SK-N-SH treated with all-trans-retinoic acid at 6 μM for 48 hours (cell line): ENCODE data around the gene JMJD8.

Experiments
- ATAC-seq: fragments of 200-7000 bp; cut with Tn5 transposase; 3 replicates; pipeline ENCODE4 v1.9.1; 2020; ENCODE audit warnings: mild to moderate bottlenecking, moderate library complexity
- ARNTL ChIP-seq: fragments of 450-650 bp; formaldehyde crosslinking; IDR thresholded peaks from 2 replicates; pipeline ENCODE4 v1.5.0; 2020; ENCODE audit warnings: low read depth, mild to moderate bottlenecking, moderate library complexity, borderline replicate concordance
- BACH2 ChIP-seq: fragments of 250-450 bp; sonication (Bioruptor Pico); IDR thresholded peaks from 2 replicates; pipeline ENCODE4 v1.9.0; 2021; ENCODE audit warnings: mild to moderate bottlenecking, borderline replicate concordance
- CREB5 ChIP-seq: fragments of 250-450 bp; sonication (Bioruptor Pico); IDR thresholded peaks from 2 replicates; pipeline ENCODE4 v1.5.1; 2020; ENCODE audit warnings: low read depth, mild to moderate bottlenecking, moderate library complexity
- CSDC2 ChIP-seq: fragments of 250-450 bp; sonication (Bioruptor Pico); IDR thresholded peaks from 2 replicates; pipeline ENCODE4 v1.5.0; 2020; ENCODE audit warnings: mild to moderate bottlenecking, moderate library complexity
- ESRRG ChIP-seq: fragments of 250-450 bp; sonication (Bioruptor Pico); IDR thresholded peaks from 2 replicates; pipeline ENCODE4 v1.6.1; 2021; ENCODE audit warnings: mild to moderate bottlenecking
- GLIS3 ChIP-seq: fragments of 250-450 bp; sonication (Bioruptor Pico); IDR thresholded peaks from 2 replicates; pipeline ENCODE4 v1.5.0; 2020; ENCODE audit warnings: mild to moderate bottlenecking, moderate library complexity
- ISL1 ChIP-seq: fragments of 250-450 bp; sonication (Bioruptor Pico); IDR thresholded peaks from 2 replicates; pipeline ENCODE4 v2.1.2; 2022; ENCODE audit warnings: mild to moderate bottlenecking, moderate library complexity
- OSR1 ChIP-seq: fragments of 250-450 bp; sonication (Bioruptor Pico); IDR thresholded peaks from 2 replicates; pipeline ENCODE4 v1.8.0; 2022; ENCODE audit warnings: moderate library complexity, mild to moderate bottlenecking, inconsistent platforms
- PATZ1 ChIP-seq: fragments of 250-450 bp; sonication (Bioruptor Pico); IDR thresholded peaks from 2 replicates; pipeline ENCODE4 v1.8.0; 2020; ENCODE audit warnings: mild to moderate bottlenecking, moderate library complexity, borderline replicate concordance
- POU6F1 ChIP-seq: fragments of 250-450 bp; sonication (Bioruptor Pico); IDR thresholded peaks from 2 replicates; pipeline ENCODE4 v1.8.0; 2021; ENCODE audit warnings: low read depth, mild to moderate bottlenecking, moderate library complexity, borderline replicate concordance
- PPARA ChIP-seq: fragments of 250-450 bp; sonication (Bioruptor Pico); IDR thresholded peaks from 2 replicates; pipeline ENCODE4 v1.5.0; 2020; ENCODE audit warnings: mild to moderate bottlenecking, borderline replicate concordance
- RARB ChIP-seq: fragments of 250-450 bp; sonication (Bioruptor Pico); IDR thresholded peaks from 2 replicates; pipeline ENCODE4 v1.8.0; 2021; ENCODE audit warnings: mild to moderate bottlenecking, moderate library complexity
- SNAI2 ChIP-seq: fragments of 250-450 bp; sonication (Bioruptor Pico); IDR thresholded peaks from 2 replicates; pipeline ENCODE4 v1.5.0; 2020; ENCODE audit warnings: mild to moderate bottlenecking, moderate library complexity
- TCF4 ChIP-seq: fragments of 250-450 bp; sonication (Bioruptor Pico); IDR thresholded peaks from 2 replicates; pipeline ENCODE4 v1.8.0; 2021; ENCODE audit warnings: mild to moderate bottlenecking, moderate library complexity, borderline replicate concordance
- TOX ChIP-seq: fragments of 250-450 bp; sonication (Bioruptor Pico); IDR thresholded peaks from 2 replicates; pipeline ENCODE4 v1.8.0; 2021; ENCODE audit warnings: mild to moderate bottlenecking, moderate library complexity, borderline replicate concordance
- TSHZ2 ChIP-seq: fragments of 250-450 bp; sonication (Bioruptor Pico); IDR thresholded peaks from 2 replicates; pipeline ENCODE4 v1.5.0; 2020; ENCODE audit warnings: mild to moderate bottlenecking, moderate library complexity
- ZC3H10 ChIP-seq: fragments of 250-450 bp; sonication (Bioruptor Pico); IDR thresholded peaks from 2 replicates; pipeline ENCODE4 v1.5.1; 2021; ENCODE audit warnings: mild to moderate bottlenecking, moderate library complexity
- ZFP3 ChIP-seq: fragments of 250-450 bp; sonication (Bioruptor Pico); IDR thresholded peaks from 2 replicates; pipeline ENCODE4 v1.5.0; 2020; ENCODE audit warnings: mild to moderate bottlenecking, moderate library complexity
- ZFP30 ChIP-seq: fragments of 450-650 bp; formaldehyde crosslinking; IDR thresholded peaks from 2 replicates; pipeline ENCODE4 v1.5.0; 2022; ENCODE audit warnings: mild to moderate bottlenecking, moderate library complexity
- ZNF565 ChIP-seq: fragments of 450-650 bp; formaldehyde crosslinking; conservative IDR thresholded peaks from 2 replicates; pipeline ENCODE4 v1.5.0; 2020; ENCODE audit warnings: low read depth, mild to moderate bottlenecking, moderate library complexity
- ZNF70 ChIP-seq: fragments of 450-650 bp; formaldehyde crosslinking; IDR thresholded peaks from 2 replicates; pipeline ENCODE4 v1.5.0; 2020; ENCODE audit warnings: mild to moderate bottlenecking, moderate library complexity
- ZNF8 ChIP-seq: fragments of 450-650 bp; formaldehyde crosslinking; IDR thresholded peaks from 2 replicates; pipeline ENCODE4 v1.5.0; 2020; ENCODE audit warnings: mild to moderate bottlenecking, moderate library complexity

Gene JMJD8

GRCh38 chr16:649631-650030 lies 34.5 kb downstream of the JMJD8 start:
- no peak for TF ChIP-seq BACH2 (CRISPR knock-in tag)
- TF ChIP-seq TCF4 (CRISPR knock-in tag): no peak
- no peak for TF ChIP-seq ZFP3
- no peak for TF ChIP-seq ISL1 (CRISPR knock-in tag)
- TF ChIP-seq ZNF565 (CRISPR knock-in tag): no peak
- TF ChIP-seq PATZ1 (CRISPR knock-in tag): no peak
- TF ChIP-seq ESRRG (CRISPR knock-in tag): no peak
- TF ChIP-seq ZNF8 (CRISPR knock-in tag): no peak
- no peak for TF ChIP-seq SNAI2
- TF ChIP-seq ZC3H10: no peak
- no peak for TF ChIP-seq POU6F1 (CRISPR knock-in tag)
- no peak for TF ChIP-seq PPARA (CRISPR knock-in tag)
- no peak for TF ChIP-seq OSR1
- no peak for TF ChIP-seq ARNTL (CRISPR knock-in tag)
- no peak for TF ChIP-seq CSDC2 (CRISPR knock-in tag)
- TF ChIP-seq TOX (CRISPR knock-in tag): no peak
- TF ChIP-seq RARB (CRISPR knock-in tag): no peak
- TF ChIP-seq ZNF70 (CRISPR knock-in tag): no peak

GRCh38 chr16:648781-649589 lies 35.1 kb downstream of the JMJD8 start, which contains the start of gene WDR90:
Gene WDR90 (plus strand): TSS chr16:649365. CDS start chr16:649417, 52 bp downstream.
- peak; percentile 88 for ATAC-seq
- TF ChIP-seq ZFP3 (0 out of 2 replicates have a peak, but pooled peaks have one; percentile 61), GLIS3 (CRISPR knock-in tag) (peak; percentile 6; the same call in 1 of the 2 replicates), CSDC2 (CRISPR knock-in tag) (peak; percentile 74; the same call in 1 of the 2 replicates), TOX (CRISPR knock-in tag) (no peak), SNAI2 (0 out of 2 replicates have a peak, but pooled peaks have one; percentile 43)

More at GRCh38 chr16:649631-650030, 34.5 kb downstream of the JMJD8 start:
- peak; percentile 6; the same call in 2 of the 3 replicates for ATAC-seq

GRCh38 chr16:648071-648780 lies 35.9 kb downstream of the JMJD8 start:
- peak; percentile 41 for ATAC-seq

More at GRCh38 chr16:648071-648780, 35.9 kb downstream of the JMJD8 start:
- TF ChIP-seq ZFP30 (CRISPR knock-in tag) (no peak), ESRRG (CRISPR knock-in tag) (no peak), PATZ1 (CRISPR knock-in tag) (no peak), CSDC2 (CRISPR knock-in tag) (no peak), TSHZ2 (CRISPR knock-in tag) (no peak), ZNF8 (CRISPR knock-in tag) (no peak), ZC3H10 (no peak), GLIS3 (CRISPR knock-in tag) (no peak), SNAI2 (no peak), CREB5 (CRISPR knock-in tag) (no peak)
